ENCODE measurements around the gene CACTIN.
A peak's percentile ranks its signal among the peaks of the same experiment; 100 is the strongest.

Gene CACTIN

DNA sequence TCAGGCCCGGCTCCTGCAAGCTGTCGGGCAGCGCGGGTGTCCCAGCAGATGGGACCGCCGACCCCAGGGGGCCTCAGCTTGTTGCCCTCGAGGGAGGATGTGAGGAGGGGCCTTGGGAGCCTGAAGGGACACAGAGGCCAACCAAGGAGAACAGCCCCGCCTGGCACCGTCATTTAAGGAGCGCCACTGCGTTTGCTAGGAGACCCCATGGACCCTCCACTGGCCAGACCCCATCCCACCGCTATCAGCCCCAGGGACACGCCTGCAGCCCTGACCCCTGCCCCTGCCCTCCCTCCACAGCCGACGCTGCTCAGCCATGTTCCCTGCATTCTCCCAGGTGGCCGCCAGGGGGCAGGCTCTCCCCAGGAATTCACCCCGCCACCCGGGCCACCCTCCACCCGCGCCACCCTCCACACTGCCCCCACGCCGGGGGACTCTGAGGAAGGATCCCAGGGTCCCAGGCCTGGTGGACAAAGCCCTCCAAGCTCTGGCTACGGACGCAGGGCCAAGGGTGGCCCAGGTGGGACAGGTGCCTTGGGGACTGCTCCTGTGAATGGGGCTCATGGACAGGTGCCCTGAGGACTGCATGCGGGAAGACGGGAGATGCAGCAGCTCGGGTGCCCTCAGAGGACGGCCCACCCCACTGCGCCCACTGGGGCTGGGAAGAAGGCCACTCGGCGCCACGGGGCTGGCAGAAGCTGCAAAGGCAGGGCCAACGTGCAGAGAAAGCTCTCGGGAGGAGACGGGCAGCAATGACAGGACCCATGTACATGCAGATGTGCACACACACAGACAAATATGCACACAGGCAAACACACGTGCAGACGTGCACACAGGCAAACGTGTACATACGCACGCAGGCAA is 39.3 kb upstream of the CACTIN start:
- Histone ChIP-seq H3K36me3 (ENCODE audit: control insufficient read depth in 1 of 2, insufficient read depth in 2 of 2, low read depth in 1 of 2, low read length in 2 of 2) (peaks cover 38 to 84% of the 10 kb centered on the region in 2 experiments), H3K9me3 (ENCODE audit: control insufficient read depth, low read length) (no peaks in the 10 kb centered on the region), H3K4me2 (ENCODE audit: low read length, poor library complexity, severe bottlenecking) (no peak overlapping the region), H2AFZ (ENCODE audit: low read depth, low read length) (no peak overlapping the region), H3K79me1 (replicated peaks; ENCODE audit: low read length, poor library complexity, severe bottlenecking) (peaks cover 14% of the 10 kb centered on the region), H3K18ac (ENCODE audit: low read depth in 1 of 2, low read length in 2 of 2) (no peak overlapping the region), H3K4me3 (ENCODE audit: insufficient read depth in 1 of 2, low read depth in 1 of 2, low read length in 2 of 2) (no peak overlapping the region), H2BK15ac (ENCODE audit: low read depth, poor library complexity, severe bottlenecking) (no peak overlapping the region), H3K4me1 (ENCODE audit: control insufficient read depth, insufficient read depth, low read depth, low read length) (peaks cover 63% of the 10 kb centered on the region), H3K4ac (ENCODE audit: low read depth in 1 of 2, low read length in 2 of 2) (no peak overlapping the region), H4K91ac (ENCODE audit: low read length) (no peak overlapping the region), H3K27me3 (ENCODE audit: control insufficient read depth in 1 of 2, insufficient read depth in 1 of 2, low read length in 2 of 2) (no peaks in the 10 kb centered on the region), H3K9ac (ENCODE audit: low read length) (no peak overlapping the region), H2BK120ac (ENCODE audit: low read depth, low read length) (no peak overlapping the region), H3K27ac (ENCODE audit: low read length, poor library complexity, severe bottlenecking) (no peak overlapping the region), H2AK5ac (ENCODE audit: low read length, severe bottlenecking) (peak overlapping the region; percentile 63), H3K23ac (ENCODE audit: low read length in 2 of 2) (no peak overlapping the region), H3K14ac (ENCODE audit: low read length in 2 of 2) (no peak overlapping the region), H2BK12ac (ENCODE audit: low read length in 2 of 2) (peak overlapping the region in 1 of 2 experiments; percentile 6), H2BK5ac (ENCODE audit: low read depth, low read length, poor library complexity, severe bottlenecking) (no peak overlapping the region), H4K8ac (ENCODE audit: low read length) (peak overlapping the region; percentile 62)
- WGBS = 55% methylated on average over 37 of the region's 40 CpGs
- DNase-seq = peak; percentile 36

DNA sequence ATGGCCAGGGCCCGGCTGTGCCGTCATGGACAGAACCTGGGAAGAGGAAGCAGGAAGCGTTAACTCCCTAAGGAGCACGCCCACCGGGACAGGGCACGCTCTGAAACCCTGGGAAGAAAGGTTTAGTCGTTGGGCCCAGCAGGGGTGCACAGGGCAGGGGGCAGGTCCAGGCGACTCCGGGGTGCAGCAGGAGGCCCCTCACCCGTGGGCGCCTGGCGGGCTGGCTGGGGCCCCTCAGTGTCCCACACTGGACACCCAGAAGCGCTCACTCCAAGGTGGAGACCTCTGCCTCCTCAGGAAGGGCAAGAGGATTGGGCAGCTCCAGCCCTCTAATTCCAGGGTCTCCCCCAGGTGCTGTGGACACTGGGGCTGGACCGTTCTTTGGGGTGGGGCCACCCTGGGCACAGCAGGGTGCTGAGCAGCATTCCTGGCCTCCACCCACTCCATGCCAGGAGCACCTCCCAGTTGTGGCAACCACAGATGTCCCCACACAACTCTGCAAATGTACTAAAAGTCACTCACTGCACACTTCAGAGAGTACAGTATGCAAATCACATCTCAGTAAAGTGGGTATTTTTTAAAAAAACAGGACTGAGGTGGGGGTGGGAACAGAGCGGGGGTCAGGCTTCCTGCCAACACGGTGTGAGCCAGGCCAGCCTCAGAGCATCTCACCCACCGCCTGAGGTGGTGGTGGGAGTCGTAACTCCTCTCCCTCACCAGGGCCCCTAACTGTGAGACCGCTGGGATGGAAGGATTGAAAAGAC is 38.5 kb upstream of the CACTIN start:
- Histone ChIP-seq H3K79me1 (replicated peaks; ENCODE audit: low read length, poor library complexity, severe bottlenecking) (peaks cover 17% of the 10 kb centered on the region), H3K9me3 (ENCODE audit: control insufficient read depth, low read length) (no peaks in the 10 kb centered on the region), H2BK120ac (ENCODE audit: low read depth, low read length) (no peak overlapping the region), H3K4ac (ENCODE audit: low read depth in 1 of 2, low read length in 2 of 2) (no peak overlapping the region), H3K4me1 (ENCODE audit: control insufficient read depth, insufficient read depth, low read depth, low read length) (peaks cover 55% of the 10 kb centered on the region), H3K23ac (ENCODE audit: low read length in 2 of 2) (no peak overlapping the region), H2BK15ac (ENCODE audit: low read depth, poor library complexity, severe bottlenecking) (no peak overlapping the region), H4K8ac (ENCODE audit: low read length) (no peak overlapping the region), H3K4me3 (ENCODE audit: insufficient read depth in 1 of 2, low read depth in 1 of 2, low read length in 2 of 2) (no peak overlapping the region), H3K27ac (ENCODE audit: low read length, poor library complexity, severe bottlenecking) (no peak overlapping the region), H3K4me2 (ENCODE audit: low read length, poor library complexity, severe bottlenecking) (no peak overlapping the region), H2BK5ac (ENCODE audit: low read depth, low read length, poor library complexity, severe bottlenecking) (no peak overlapping the region), H4K91ac (ENCODE audit: low read length) (no peak overlapping the region), H3K14ac (ENCODE audit: low read length in 2 of 2) (no peak overlapping the region), H3K9ac (ENCODE audit: low read length) (no peak overlapping the region), H2BK12ac (ENCODE audit: low read length in 2 of 2) (no peak overlapping the region), H3K27me3 (ENCODE audit: control insufficient read depth in 1 of 2, insufficient read depth in 1 of 2, low read length in 2 of 2) (no peaks in the 10 kb centered on the region), H2AFZ (ENCODE audit: low read depth, low read length) (no peak overlapping the region), H3K36me3 (ENCODE audit: control insufficient read depth in 1 of 2, insufficient read depth in 2 of 2, low read depth in 1 of 2, low read length in 2 of 2) (peaks cover 45 to 92% of the 10 kb centered on the region in 2 experiments), H3K18ac (ENCODE audit: low read depth in 1 of 2, low read length in 2 of 2) (no peak overlapping the region), H2AK5ac (ENCODE audit: low read length, severe bottlenecking) (peak overlapping the region; percentile 63)
- WGBS = 93% methylated on average over 17 of the region's 19 CpGs
- DNase-seq = no peak

DNA sequence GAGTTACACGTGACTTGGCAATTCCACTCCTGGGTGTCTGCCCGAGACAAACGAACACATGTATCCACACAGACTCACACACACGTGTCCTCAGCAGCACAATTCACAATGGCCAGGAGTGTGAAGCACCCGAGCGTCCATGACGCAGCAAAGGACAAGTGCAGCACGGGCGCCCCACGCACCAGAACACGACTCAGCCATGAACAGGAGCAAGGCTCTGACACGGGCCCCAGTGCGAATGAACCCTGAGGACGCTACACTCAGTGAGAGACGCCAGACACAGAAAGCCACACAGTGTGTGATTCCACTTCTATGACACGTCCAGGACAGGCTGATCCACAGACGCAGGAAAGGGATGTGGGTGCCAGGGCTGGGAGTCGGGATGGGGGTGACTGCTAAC is 37.2 kb upstream of the CACTIN start:
- 95% methylated on average over 18 of the region's 18 CpGs for WGBS
- Histone ChIP-seq H3K4me3 (ENCODE audit: insufficient read depth in 1 of 2, low read depth in 1 of 2, low read length in 2 of 2) (no peak overlapping the region), H3K79me1 (replicated peaks; ENCODE audit: low read length, poor library complexity, severe bottlenecking) (peaks cover 20% of the 10 kb centered on the region)

More for the DNA sequence above, 37.2 kb upstream of the CACTIN start:
- no peak overlapping the region for H3K27ac ChIP-seq (ENCODE audit: low read length, poor library complexity, severe bottlenecking)
- no peak overlapping the region for H2BK120ac ChIP-seq (ENCODE audit: low read depth, low read length)
- H4K8ac ChIP-seq (ENCODE audit: low read length) = no peak overlapping the region
- no peak overlapping the region for H3K14ac ChIP-seq (ENCODE audit: low read length in 2 of 2)
- no peak overlapping the region for H2BK5ac ChIP-seq (ENCODE audit: low read depth, low read length, poor library complexity, severe bottlenecking)
- H2BK15ac ChIP-seq (ENCODE audit: low read depth, poor library complexity, severe bottlenecking) = no peak overlapping the region
- no peak overlapping the region for H4K91ac ChIP-seq (ENCODE audit: low read length)
- H3K27me3 ChIP-seq (ENCODE audit: control insufficient read depth in 1 of 2, insufficient read depth in 1 of 2, low read length in 2 of 2) = no peaks in the 10 kb centered on the region
- H2AK5ac ChIP-seq (ENCODE audit: low read length, severe bottlenecking) = no peak overlapping the region
- no peak overlapping the region for H2BK12ac ChIP-seq (ENCODE audit: low read length in 2 of 2)
- H3K9ac ChIP-seq (ENCODE audit: low read length) = no peak overlapping the region
- no peak overlapping the region for H3K18ac ChIP-seq (ENCODE audit: low read depth in 1 of 2, low read length in 2 of 2)
- no peak overlapping the region for H2AFZ ChIP-seq (ENCODE audit: low read depth, low read length)
- DNase-seq = no peak
- no peaks in the 10 kb centered on the region for H3K9me3 ChIP-seq (ENCODE audit: control insufficient read depth, low read length)
- no peak overlapping the region for H3K23ac ChIP-seq (ENCODE audit: low read length in 2 of 2)
- H3K4ac ChIP-seq (ENCODE audit: low read depth in 1 of 2, low read length in 2 of 2) = no peak overlapping the region
- no peak overlapping the region for H3K4me2 ChIP-seq (ENCODE audit: low read length, poor library complexity, severe bottlenecking)
- H3K36me3 ChIP-seq (ENCODE audit: control insufficient read depth in 1 of 2, insufficient read depth in 2 of 2, low read depth in 1 of 2, low read length in 2 of 2) = peaks cover 54 to 98% of the 10 kb centered on the region in 2 experiments
- peaks cover 49% of the 10 kb centered on the region for H3K4me1 ChIP-seq (ENCODE audit: control insufficient read depth, insufficient read depth, low read depth, low read length)

All from mesenchymal stem cell (in vitro differentiated cells and primary cell).